ENCODE results near the gene ZKSCAN4.

The ZKSCAN4 gene

GRCh38 chr6:28252009-28252975 lies at the start of gene ZKSCAN4:
Gene ZKSCAN4, minus strand, starts transcription at chr6:28252269. Its CDS starts 289 bp downstream, at chr6:28251980.
- peak; percentile 92 for DNase-seq (ENCODE audit: low spot score)

- DNase-seq (ENCODE audit: low spot score), result no peak
Measured at GRCh38 chr6:28296520-28297060, 44.5 kb upstream of the ZKSCAN4 start.

DNA sequence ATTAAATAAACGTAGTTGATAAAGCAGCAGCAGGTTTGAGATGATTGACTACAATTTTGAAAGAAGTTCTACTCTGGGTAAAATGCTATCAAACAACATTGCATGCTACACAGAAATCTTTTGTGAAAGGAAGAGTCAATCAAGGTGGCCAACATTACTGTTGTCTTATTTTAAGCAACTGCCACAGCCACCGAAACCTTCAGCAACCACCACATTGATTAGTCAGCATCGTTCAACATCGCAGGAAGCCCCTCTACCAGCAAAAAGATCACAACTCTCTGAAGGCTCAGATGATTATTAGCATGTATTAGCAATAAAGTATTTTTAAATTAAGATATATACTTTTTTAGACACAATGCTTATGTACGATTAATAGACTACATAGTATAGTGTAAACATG lies 43.3 kb upstream of the ZKSCAN4 start:
- DNase-seq (ENCODE audit: low spot score), result no peak

DNA sequence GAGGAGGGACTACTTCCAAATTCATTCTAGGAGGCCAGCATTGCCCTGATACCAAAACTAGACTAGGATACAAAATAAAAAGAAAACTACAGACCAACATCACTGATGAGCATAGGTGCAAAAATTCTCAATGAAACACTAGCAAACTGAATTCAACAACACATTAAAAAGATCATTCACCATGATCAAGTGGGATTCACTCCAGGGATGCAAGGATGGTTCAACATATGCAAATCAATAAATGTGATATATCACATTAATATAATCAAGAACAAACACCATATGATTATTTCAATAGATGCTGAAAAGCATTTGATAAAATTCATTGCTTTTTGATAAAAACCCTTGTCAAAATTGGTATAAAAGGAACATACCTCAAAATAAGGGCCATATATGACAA lies 39.5 kb upstream of the ZKSCAN4 start:
- DNase-seq (ENCODE audit: low spot score), result no peak

- DNase-seq (ENCODE audit: low spot score), result no peak
Measured at GRCh38 chr6:28282926-28283325, 30.9 kb upstream of the ZKSCAN4 start.

- DNase-seq (ENCODE audit: low spot score), result peak; percentile 36
Measured at GRCh38 chr6:28281288-28282064, 29.4 kb upstream of the ZKSCAN4 start, which contains the start of gene PGBD1. Gene PGBD1, plus strand, starts transcription at chr6:28281572. Its CDS starts 2,242 bp downstream, at chr6:28283814.

DNA sequence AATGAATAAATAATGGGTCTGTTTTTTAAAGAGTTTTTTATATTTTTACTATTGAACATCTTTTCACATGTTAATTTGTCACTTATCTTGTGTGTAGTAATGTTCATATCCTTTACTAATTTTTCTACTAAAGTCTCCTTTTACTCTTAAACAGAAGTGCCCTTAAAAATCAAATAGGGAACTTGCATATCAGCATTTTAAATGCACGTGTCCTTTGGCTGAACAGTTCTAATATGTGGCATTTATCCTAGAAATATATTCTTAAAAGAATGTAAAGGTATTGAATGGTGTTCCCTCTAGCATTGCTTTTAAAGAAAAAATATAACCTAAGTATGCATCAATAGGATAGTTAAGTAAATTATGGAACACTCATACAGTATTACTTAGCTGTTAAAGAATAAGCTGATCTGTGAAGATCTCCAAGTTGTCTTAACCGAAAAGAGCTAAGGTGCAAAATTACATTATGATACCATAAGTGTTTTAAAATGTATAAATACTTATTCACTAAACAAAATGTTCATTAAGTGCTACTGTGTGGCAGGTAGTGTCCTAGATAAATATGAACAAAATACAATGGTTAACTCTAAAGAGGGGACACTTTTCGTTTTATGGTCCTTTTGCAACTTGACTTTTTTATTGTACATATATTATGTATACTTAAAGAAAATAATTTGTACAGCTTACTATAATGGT lies 28.7 kb upstream of the ZKSCAN4 start:
- no peak for DNase-seq (ENCODE audit: low spot score)

- no peak for DNase-seq (ENCODE audit: low spot score)
Measured at GRCh38 chr6:28277746-28278145, 25.7 kb upstream of the ZKSCAN4 start.

GRCh38 chr6:28274888-28275287 lies 22.8 kb upstream of the ZKSCAN4 start:
- DNase-seq (ENCODE audit: low spot score), result no peak

DNA sequence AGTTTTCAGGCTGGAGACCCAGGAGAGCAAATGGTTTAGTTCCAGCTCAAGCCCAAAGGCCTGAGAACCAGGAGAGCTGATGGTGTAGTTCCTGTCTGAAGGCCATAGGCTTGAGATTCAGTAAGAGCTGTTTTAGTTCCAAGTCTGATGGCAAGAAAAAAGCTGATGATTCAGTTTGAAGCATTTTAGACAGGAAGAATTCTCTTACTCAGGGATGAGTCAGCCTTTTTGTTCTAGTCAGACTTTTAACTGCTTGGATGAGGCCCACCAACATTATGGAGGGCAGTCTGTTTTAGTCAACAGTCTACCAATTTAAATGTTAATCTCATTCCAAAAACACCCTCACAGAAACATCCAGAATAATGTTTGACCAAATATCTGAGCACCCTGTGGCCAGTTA lies 17.4 kb upstream of the ZKSCAN4 start:
- peak; percentile 22 for DNase-seq (ENCODE audit: low spot score)

GRCh38 chr6:28267695-28268059 lies 15.6 kb upstream of the ZKSCAN4 start:
- DNase-seq (ENCODE audit: low spot score), result no peak

GRCh38 chr6:28266962-28267694 lies 15.1 kb upstream of the ZKSCAN4 start, which contains the start of gene ZSCAN26:
Gene ZSCAN26, plus strand, starts transcription at chr6:28267143. Its CDS starts 4,777 bp downstream, at chr6:28271920.
- peak; percentile 93 for DNase-seq (ENCODE audit: low spot score)

- DNase-seq (ENCODE audit: low spot score), result no peak
Measured at GRCh38 chr6:28266563-28266961, 14.5 kb upstream of the ZKSCAN4 start.

DNA sequence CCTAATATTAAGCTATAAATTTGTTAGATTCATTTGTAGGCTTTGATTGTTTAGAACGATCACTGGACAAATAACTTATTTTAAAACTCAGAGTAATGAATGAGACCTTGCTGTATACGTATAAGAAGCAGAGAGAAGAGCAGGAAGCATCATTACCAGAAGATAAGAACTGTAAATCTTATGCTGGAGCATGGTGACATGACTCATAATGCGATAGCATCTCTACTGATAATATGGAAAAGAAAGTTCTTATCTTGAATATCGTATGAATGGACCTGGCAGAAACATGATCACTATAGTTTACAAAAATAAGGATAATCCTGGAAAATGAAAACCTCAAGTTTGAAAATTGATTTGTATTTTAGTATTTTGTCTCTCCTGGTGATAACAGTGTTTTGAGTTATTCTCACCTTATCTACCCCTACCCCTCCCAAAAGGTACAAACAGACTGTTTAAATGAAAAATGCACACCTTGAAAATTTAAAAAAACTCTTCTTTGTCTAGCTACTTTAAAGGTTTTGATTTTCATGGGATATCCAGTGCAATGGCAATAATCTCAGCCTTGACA lies 12.8 kb upstream of the ZKSCAN4 start:
- no peak for DNase-seq (ENCODE audit: low spot score)

DNA sequence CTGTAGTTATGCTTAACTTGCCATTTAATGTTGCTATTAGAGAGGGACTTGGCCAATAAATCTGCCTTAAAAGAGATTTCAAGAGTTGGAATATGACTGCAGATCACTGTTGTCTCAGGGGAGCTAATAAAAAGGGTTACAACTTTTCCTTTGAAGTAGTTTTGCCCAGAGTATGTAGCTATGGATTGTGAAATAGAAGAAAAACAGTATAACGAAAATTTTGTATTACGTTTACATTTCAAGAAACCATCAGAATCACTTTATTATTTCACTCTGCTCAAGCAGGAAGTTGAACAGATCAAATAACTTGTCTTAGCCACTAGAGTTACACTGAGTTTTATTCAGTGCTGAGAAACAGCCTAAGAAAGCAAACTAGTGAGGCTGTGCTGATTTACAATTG lies 11.9 kb upstream of the ZKSCAN4 start:
- no peak for DNase-seq (ENCODE audit: low spot score)

DNA sequence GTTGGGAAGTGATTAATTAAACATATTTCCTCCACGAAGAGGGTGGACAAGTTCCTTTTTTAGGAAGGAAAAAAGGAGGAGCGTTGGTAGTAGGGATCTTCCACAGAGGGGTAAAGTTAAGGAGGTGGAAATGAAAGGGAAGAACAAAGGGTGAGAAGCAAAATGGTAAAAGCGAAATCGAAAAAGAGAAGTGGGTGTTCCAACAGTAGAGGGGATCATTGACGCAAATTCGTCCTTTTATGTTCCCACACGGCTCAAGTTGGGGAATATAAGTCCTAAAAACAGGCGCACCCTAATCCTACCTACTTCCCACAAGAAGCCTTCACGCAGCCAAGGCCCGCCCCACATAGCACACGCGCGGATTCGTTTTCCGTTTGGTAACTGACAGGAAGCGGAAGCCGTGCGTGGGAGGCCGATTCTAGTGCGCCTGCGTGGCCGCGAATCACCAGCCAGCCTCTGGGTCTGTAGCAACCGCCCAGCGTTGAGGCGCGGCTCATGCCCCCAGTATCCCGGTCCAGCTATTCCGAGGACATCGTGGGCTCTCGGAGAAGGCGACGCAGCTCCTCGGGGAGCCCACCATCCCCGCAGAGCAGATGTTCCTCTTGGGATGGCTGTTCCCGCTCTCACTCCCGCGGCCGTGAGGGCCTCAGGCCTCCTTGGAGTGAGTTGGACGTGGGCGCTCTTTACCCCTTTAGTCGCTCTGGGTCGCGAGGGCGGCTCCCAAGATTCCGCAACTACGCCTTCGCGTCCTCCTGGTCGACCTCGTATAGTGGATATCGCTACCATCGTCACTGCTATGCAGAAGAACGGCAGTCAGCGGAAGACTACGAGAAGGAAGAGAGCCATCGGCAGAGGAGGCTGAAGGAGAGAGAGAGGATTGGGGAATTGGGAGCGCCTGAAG lies 7.1 kb upstream of the ZKSCAN4 start, which contains the start of gene NKAPL:
Gene NKAPL, plus strand, starts transcription at position 421 of the 901 bp plus-strand sequence. Its CDS starts 75 bp downstream, at position 496.
- DNase-seq (ENCODE audit: low spot score), result peak; percentile 39

DNA sequence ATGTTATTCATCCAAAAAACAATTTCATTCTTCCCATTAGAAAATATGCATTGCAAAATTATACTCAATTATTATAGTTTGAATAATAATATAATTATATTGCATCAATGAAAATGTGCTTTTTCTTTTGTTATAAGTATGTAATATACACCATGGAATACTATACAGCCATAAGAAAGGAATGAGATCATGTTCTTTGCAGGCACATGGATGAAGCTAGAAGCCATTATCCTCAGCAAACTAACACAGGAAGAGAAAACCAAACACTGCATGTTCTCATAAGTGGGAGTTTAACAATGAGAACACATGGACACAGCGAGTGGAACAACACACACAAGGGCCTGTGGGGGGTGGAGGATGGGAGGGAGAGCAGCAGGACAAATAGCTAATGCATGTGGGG lies 5.0 kb upstream of the ZKSCAN4 start:
- DNase-seq (ENCODE audit: low spot score), result no peak

DNA sequence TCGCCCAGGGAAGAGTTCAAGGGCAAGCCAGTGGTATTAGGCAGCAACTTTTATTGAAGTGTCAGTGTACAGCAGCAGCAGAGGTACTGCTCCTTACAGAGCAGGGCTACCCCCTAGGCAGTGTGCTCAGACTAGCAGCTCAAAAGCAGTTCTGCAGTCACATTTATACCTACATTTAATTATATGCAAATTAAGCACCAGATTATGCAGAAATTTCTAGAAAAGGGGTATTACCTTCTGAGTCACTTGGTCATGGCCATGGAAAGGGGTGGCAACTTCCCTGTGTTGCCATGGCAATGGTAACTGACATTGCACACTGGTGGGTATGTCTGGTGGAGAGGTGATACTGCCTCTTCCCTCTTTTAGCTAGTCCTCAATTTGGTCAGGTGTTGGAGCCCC lies 2.1 kb upstream of the ZKSCAN4 start:
- DNase-seq (ENCODE audit: low spot score), result no peak

DNA sequence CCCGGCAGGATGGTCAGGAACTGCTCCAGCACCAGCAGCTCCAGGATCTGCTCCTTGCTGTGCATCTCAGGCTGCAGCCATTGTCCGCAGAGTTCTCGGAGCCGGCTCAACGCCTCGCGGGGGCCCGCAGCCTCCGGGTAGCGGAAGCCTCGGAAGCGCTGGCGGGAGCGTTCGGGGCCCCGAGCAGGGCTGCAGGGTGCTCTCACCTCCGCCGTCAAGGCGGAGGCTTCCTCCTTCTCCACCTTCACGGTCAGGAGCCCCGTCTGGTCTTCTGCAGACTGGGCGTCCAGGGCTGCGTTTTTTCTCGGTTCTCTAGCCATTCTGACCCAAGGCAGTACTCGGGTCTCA lies 434 bp downstream of the ZKSCAN4 start:
- peak; percentile 25 for DNase-seq (ENCODE audit: low spot score)

GRCh38 chr6:28250747-28251146 lies 1.3 kb downstream of the ZKSCAN4 start:
- DNase-seq (ENCODE audit: low spot score), result no peak
